ENCODE results near the gene SRD5A1.
"Not testable (repeated sequence)": the region's sequence is repeated elsewhere in the genome, so short reads cannot be mapped to it uniquely, and the experiment has no call there.

SRD5A1 gene

GRCh38 chr5:6606884-6607558 lies 26.2 kb upstream of the SRD5A1 start:
- no peak for DNase-seq

DNA sequence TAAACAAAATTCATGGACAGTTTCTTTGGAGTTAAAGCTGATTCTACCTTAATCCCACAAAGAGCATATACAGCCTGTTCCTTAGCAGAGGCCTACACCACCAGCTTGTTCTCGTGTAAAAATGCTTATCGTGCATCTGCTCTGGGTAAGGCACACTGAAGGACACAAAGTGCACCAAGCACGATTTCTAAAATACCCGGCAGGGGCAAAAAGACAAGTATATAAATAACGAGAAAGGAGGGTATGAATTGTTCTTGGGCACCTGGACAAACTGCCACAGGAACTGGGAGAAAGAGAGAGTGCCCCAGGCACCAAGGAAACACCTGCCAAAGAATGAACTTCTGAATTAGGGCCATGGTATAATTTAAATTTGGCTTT lies 25.7 kb upstream of the SRD5A1 start:
- no peak for DNase-seq

DNA sequence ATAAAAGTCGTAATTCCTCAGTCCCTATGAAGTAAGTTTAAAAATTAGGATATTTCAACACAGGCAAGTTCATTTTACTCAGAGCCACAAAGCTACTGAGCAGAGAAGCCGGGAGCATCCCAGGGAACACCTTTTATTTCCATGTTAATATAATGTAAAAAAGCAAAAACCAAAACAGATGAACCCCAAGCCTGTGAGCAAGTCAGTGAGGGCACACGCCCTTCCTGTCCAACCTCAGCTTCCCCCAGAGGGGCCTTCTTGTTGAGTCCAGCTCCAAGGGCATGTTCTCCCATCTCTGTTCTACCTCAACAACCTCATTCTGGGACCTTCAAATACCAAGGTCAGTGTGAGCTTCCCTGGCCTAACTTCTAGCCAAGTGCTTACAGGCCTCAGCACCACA lies 25.2 kb upstream of the SRD5A1 start:
- no peak for DNase-seq

DNA sequence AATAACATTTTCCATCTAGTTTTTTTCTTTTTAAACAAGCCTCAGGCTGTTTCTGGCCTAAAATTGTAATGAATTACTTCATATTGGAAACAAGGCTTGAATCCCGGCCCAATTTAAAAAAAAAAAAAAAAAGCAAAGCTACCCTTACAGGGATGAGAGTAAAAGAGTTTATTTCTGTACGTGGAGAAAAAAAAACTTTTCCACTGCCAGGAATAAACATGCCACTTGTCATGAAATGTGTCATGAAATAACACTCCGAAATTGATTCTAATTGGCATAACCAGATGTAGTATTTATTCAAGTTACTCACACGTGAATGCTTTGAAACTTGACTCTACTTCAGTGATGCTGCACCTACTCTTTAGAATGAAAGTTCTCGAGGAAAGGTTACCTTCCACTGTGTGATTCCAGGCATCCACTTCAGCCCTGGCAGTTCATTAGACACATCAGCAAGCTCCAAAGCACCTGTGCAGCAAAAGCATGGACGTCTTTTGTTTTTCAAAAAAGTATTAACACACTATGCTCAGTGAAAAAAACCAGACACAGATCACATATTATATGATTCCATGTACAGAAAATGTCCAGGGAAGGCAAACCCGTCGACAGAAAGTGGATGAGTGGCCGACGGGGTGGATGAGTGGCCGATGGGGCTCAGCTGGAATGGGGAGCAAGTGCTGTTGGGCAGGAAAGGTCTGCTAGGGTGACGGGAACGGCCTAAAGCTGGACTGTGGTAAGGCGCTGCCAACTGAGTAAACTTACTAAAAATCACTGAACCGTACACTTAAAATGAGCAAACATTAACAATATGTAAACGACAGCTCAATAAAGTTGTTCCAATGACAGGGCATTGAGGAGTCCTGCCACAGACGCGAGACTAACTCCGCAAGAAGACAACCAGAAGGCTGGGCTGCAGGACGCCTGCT lies 21.6 kb upstream of the SRD5A1 start:
- DNase-seq, result no peak

- no peak for DNase-seq
Measured at GRCh38 chr5:6615034-6615815, 18.0 kb upstream of the SRD5A1 start.

DNA sequence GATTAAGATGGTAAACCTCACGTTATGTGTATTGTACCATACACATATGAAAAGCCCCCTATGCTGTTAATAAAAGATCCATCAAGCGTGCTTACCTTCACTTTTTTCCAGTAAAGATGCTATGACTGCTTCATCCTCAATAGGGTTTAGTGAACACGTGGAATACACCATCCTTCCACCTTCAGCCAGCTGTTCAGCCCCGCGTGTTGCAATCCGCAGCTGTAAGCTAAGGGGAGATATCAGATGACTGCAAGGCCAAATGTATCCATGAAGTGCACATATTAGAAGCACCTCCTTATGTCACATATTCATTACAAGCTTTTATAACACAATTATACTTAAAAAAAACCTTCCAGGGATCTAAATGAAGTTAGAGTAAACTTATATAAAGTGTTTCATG lies 16.6 kb upstream of the SRD5A1 start:
- no peak for DNase-seq

DNA sequence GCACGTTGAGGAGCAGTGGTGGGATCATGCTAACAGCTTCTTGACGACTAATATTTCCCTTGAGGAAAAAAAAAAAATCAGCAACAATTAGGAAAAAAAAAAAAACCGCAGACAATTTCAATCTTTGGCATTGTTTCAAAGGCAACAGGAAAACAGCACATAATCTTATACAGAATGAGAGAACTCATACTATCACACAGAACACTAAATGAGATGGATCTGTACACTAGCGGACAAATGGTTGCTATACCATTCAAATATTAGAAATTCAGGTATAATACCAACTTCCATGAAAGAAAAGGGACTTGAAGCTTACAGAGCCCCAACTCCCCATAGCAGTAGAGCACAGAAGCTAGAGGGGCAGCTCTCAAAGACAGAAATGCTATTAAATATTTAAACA lies 10.0 kb upstream of the SRD5A1 start:
- DNase-seq, result no peak

DNA sequence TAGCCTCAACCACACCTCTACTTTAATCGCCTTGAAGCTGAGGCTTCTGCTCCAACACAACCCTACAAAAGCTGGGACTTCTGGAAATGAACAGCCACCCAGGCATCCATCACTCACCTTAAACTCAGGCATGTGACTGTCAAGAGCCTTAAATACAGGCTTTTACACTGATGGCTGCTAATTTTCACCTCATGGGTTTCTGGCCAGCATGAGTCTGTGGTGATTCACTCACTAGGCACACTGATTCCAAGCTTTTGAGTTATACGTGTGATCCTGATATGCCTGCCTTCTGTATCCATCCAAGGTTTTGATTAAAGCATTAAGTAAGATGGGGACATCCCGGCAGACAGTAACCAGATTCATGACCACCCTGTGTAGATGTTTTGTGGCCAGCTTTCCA lies 9.3 kb upstream of the SRD5A1 start:
- DNase-seq, result no peak

DNA sequence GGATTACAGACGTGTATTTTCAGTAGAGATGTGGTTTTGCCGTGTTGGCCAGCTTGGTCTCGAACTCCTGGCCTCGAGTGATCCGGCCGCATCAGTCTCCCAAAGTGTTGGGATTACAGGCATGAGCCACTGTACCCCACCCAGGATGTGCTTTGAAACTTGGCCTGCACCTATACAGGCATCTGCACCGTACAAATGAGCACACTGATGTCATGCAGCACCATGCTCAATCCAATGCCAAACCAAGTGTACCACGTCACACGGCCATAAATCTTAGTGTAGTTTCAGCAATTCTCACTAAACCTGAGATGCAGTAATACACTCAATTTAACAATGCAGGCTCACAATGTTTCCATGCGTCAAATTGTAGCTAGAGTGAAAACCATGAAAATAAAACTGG lies 6.7 kb upstream of the SRD5A1 start:
- no peak for DNase-seq

DNA sequence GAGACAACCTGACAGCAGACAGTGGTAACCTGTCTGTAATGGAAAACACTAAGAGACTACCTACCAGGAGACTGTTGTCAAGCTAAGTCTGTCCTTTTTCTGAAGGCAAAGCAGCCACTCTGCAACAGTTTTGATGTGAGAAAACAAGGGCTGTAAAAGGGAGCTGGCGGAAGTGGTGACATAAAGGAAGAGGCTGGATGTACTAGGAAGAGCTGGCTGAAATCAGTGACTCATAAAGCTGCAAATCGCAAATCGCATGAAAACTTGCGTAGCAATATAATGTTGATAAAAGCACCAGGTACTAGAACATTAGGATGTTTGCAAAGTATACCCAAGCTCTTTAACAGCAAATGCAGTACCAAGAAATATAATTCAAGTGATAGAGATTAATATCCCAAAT lies 1.8 kb upstream of the SRD5A1 start:
- DNase-seq, result no peak

- no peak for DNase-seq
Measured at GRCh38 chr5:6632324-6632887, 834 bp upstream of the SRD5A1 start.

DNA sequence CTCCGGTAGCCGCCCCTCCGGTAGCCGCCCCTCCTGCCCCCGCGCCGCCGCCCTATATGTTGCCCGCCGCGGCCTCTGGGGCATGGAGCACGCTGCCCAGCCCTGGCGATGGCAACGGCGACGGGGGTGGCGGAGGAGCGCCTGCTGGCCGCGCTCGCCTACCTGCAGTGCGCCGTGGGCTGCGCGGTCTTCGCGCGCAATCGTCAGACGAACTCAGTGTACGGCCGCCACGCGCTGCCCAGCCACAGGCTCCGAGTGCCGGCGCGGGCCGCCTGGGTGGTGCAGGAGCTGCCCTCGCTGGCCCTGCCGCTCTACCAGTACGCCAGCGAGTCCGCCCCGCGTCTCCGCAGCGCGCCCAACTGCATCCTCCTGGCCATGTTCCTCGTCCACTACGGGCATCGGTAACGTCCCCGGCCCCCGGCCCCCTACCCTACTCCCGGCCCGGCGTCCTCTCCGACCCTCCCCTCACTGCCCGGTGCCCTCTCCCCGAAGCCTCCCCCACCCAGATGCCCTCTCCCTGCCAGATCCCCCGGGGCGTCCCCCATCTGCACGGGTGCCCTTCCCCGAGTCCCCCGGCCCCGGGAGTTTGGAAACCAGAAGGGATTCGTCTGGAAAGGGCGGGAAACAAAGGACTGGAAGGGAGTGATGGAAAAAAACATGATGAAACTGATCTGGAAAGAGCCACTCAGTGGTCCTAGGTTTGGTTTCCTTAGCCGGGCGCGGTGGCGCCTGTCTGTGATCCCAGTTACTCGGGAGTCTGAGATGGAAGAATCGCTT lies 417 bp downstream of the SRD5A1 start:
- no peak for DNase-seq

- DNase-seq, result no peak
Measured at GRCh38 chr5:6634306-6634705, 1.1 kb downstream of the SRD5A1 start.

DNA sequence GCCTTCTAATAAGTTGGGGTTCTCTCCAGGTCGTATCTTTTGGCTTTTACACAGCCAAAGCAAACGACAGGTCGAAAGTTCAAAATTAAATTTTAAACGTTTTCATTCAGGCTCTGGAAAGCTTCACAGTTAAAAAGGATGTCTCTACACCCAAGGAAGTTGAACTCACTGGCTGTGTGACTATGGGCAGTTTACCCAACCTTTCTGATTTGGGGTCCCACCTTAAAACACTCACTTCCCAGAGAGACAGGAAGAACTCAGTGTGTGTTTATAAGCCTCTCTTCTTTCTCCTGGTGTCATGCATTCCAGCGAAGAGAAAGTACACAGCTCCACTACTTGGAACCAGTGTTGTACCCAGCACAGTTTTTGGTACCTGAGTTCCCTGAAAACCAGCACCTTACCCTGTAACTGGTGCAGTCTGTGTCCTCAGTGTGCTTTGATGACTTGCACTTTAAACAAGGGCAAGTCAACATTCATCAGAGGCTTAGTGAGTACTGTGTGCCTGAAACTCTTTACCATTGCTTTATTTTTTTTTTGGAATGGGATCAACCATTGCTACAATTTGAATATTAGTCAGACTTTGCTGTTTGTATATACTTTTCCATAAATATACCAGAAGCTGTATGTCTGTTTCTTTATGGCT lies 1.7 kb downstream of the SRD5A1 start:
- no peak for DNase-seq

DNA sequence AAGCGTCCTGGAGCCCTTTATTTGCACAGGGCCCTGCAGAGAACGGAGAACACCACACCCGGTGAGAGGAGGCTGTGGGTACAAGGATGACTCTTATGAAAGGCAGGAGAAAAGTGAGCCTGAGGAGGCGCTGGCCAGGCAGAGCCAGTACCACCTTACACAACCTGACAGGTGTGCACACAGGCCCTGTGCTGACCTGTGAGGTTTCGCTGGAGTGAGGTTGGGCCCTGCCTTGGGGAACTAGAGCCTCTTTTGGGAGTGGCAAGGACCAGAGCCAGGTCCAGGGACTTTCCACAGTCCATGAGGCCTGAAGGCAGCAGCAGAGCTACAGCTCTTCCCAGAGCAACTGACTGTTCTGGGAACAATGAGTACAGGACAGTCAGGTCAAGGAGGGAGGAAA lies 3.1 kb downstream of the SRD5A1 start:
- DNase-seq, result no peak

GRCh38 chr5:6637022-6637421 lies 3.8 kb downstream of the SRD5A1 start:
- DNase-seq, result no peak

DNA sequence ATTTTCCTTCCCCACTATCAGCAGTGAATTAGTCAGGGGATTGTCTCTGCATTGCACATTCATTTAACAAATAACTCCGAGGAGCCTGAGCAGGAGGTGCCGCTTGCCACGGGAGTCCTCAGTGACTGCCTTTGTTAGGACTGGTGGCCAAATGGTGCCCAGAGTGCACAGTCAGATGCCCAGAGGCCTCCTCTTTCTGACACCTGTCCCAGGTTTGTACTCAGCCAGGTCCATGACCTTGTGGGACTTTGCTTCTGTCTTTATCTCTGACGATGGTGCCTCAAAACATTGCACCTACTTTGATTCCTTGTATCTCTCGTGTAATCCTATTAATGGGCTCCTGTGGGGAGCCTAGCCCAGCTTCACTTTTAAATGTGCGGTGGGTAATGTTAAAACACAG lies 4.3 kb downstream of the SRD5A1 start:
- no peak for DNase-seq

- DNase-seq, result no peak
Measured at GRCh38 chr5:6638236-6638635, 5.0 kb downstream of the SRD5A1 start.

DNA sequence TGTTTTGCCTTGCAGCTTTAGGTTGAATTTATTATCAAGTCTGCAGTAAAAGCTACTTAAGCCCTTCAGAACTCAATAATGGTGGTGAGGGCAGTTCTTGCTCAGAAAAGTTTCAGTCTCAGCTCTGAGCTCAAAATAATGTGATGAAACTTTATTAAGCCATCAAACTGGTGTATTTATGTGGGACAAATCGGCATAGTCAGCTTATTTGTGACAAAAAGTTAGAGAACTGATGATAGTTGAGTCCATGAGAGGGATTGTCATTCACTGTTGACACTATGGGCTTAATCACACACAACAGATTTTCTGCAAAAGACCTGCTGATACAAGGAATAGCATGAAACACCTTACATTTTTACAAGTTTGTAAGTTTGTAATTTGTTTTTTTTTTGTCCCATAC lies 9.4 kb downstream of the SRD5A1 start:
- DNase-seq, result no peak

DNA sequence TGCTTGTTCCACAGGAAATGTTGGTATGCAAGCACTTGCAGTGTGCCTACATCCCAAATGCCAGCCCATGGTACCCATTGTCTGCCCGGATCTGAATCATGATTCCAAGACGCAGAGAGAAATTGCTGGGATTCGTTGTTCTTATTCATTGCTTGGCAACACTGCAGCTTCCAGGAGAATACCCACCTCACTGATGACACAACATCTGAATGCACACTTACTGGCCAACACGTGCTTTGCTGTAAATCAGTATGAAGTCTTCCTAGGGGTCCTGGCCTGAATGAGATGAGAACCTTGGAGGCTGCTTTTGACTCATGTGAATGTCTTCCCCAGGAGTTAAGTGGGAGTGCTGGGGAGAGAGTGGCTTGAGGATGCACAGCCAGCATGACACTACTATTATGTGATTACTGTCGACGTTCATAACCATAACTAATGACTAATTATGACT lies 11.6 kb downstream of the SRD5A1 start:
- no peak for DNase-seq

DNA sequence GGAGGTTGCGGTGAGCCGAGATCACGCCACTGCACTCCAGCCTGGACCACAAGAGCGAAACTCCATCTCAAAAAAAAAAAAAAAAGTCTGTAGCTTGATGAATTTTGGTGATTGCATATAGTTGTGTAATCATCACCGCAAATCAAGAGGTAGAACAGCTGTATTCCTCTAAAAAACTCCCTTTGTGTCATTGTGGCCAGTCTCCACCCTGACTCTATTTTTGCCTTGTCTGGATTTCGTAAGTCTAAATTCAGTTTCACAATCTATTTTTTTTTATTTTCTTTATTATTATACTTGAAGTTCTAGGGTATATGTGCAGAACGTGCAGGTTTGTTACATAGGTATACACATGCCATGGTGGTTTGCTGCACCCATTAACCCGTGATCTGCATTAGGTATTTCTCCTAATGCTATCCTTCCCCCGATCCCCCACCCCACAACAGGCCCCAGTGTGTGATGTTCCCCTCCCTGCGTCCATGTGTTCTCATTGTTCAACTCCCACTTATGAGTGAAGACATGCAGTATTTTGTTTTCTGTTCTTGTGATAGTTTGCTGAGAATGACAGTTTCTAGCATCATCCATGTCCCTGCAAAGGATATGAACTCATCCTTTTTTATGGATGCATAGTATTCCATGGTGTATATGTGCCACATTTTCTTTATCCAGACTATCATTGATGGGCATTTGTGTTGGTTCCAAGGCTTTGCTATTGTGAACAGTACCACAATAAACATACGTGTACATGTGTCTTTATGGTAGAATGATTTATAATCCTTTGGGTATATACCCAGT lies 12.5 kb downstream of the SRD5A1 start:
- not testable (repeated sequence) for DNase-seq

Data from activated CD8-positive, alpha-beta memory T cell treated with anti-CD3 and anti-CD28 coated beads for 24 hours (primary cell).